ENCODE data around the gene ATF7IP. TPM values are rescaled to one million over a fixed set of nuclear protein-coding genes. Genes with fewer than 3 reads are reported as not detected.

The ATF7IP gene
- total and polyA plus RNA-seq, 10 donors, result 10.2 to 170 (median 111) TPM

DNA sequence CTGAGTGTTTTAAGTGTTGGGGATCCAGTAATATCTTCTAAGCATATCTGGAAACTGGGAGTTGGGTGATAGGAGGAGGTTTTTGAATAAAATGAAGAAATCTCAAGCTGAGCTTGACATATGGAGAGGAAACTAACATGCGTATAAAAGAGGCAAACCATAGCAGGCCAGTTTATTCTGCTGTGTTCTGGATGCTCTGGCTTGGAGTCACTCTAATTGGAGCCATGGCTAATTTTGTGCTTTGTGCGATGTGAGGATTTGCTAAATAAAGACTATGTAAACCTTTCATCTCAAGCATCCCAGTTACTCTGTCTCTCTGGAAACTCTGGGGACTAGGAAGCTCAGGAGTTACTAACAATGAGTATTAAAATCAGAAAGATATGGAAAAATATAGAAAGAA, 66.5 kb downstream of the ATF7IP start:
- Histone ChIP-seq H3K27ac (no peak overlapping the region), H3K36me3 (peaks cover 0 to 93% (median 35%) of the 10 kb centered on the region in 6 donors), H3K4me1 (peaks cover 0 to 92% (median 49%) of the 10 kb centered on the region in 6 donors), H3K4me3 (no peak overlapping the region), H3K9me3 (peaks cover 0 to 13% (median 0%) of the 10 kb centered on the region in 8 donors), H3K27me3 (replicated peaks in 1 of 7) (no peaks in the 10 kb centered on the region)
- WGBS, 5 donors, result 95 to 97% (median 95%) methylated on average over 2 of the region's 2 CpGs
- TF ChIP-seq POLR2A (IDR thresholded peaks at IDR 0.05) (no peak), POLR2AphosphoS5 (IDR thresholded peaks at IDR 0.05) (no peak)
- TF ChIP-seq, protein P1, sequence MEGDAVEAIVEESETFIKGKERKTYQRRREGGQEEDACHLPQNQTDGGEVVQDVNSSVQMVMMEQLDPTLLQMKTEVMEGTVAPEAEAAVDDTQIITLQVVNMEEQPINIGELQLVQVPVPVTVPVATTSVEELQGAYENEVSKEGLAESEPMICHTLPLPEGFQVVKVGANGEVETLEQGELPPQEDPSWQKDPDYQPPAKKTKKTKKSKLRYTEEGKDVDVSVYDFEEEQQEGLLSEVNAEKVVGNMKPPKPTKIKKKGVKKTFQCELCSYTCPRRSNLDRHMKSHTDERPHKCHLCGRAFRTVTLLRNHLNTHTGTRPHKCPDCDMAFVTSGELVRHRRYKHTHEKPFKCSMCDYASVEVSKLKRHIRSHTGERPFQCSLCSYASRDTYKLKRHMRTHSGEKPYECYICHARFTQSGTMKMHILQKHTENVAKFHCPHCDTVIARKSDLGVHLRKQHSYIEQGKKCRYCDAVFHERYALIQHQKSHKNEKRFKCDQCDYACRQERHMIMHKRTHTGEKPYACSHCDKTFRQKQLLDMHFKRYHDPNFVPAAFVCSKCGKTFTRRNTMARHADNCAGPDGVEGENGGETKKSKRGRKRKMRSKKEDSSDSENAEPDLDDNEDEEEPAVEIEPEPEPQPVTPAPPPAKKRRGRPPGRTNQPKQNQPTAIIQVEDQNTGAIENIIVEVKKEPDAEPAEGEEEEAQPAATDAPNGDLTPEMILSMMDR (IDR thresholded peaks at IDR 0.05 in 8 of 11, conservative IDR thresholded peaks at IDR 0.05 in 3 of 11), result no peak
- no peak for DNase-seq
- intact Hi-C loops (cut with DNase I; ENCODE audit: low total_unique reads), result no loop called here

DNA sequence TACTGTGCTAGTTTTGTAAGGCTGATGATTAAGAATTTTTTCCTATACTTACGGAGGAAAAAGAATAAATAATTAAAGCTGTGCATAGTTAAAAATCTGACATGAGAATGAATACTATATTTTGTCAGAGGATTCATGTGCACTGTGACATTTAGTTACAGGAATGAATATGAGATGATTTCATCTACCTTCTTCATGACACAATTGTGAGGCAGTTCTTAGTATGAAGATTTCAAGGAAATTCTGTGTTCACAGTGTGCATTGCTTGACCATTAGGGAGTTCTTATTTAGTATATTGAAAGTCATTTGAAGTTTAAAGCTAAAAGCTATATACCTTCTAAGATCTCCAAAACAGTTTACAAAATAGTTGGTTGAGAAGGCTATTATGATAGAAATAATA, 70.1 kb downstream of the ATF7IP start:
- WGBS, 5 donors, result 91 to 100% (median 96%) methylated on average over 1 of the region's 1 CpG
- Histone ChIP-seq H3K27ac (no peak overlapping the region), H3K36me3 (peaks cover 0 to 93% (median 58%) of the 10 kb centered on the region in 6 donors), H3K4me1 (peaks cover 0 to 72% (median 24%) of the 10 kb centered on the region in 6 donors), H3K4me3 (no peak overlapping the region), H3K9me3 (peaks cover 0 to 5% (median 0%) of the 10 kb centered on the region in 8 donors), H3K27me3 (replicated peaks in 1 of 7) (no peaks in the 10 kb centered on the region)
- DNase-seq, result no peak
- intact Hi-C loops (cut with DNase I; ENCODE audit: low total_unique reads), result no loop called here
- TF ChIP-seq, protein P1 (IDR thresholded peaks at IDR 0.05 in 8 of 11, conservative IDR thresholded peaks at IDR 0.05 in 3 of 11), result no peak
- TF ChIP-seq POLR2AphosphoS5 (IDR thresholded peaks at IDR 0.05) (no peak), POLR2A (IDR thresholded peaks at IDR 0.05) (no peak)

DNA sequence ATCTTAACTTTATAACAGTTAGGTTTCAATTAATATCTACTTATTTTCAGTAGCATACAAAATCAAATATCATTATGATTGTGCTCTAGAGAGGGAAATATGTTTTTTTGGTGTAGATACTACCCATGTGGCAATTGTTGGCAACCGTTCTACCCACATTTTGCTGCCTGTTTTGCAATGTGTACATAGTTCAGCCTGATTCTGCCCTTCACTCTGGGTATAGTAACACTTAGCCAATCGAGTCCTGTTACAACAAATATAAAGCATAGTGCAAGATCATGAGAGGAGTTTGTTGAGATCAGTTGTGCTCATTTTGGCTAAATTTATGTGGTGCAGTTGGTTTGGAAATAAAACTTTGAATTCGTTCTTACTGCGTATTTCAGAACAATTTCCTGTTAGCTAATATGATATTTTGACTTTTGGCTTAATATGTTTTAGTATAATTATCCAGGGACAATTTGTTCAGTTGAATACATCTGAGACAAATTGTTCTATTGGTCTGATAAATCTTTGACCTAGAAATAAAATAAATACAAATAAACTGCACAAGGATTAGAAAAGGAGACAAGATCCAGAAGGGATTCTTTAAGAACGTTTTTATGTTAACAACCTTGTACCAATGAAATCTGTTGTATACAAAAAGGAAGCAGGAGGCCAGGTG, 76.9 kb downstream of the ATF7IP start:
- H3K4me3 ChIP-seq, result no peak overlapping the region
- no peaks in the 10 kb centered on the region for H3K27me3 ChIP-seq (replicated peaks in 1 of 7)
- WGBS, 5 donors, result 59 to 86% (median 77%) methylated on average over 5 of the region's 5 CpGs
- no peak for DNase-seq
- TF ChIP-seq, protein P1 (IDR thresholded peaks at IDR 0.05 in 8 of 11, conservative IDR thresholded peaks at IDR 0.05 in 3 of 11), result no peak
- no peak for TF ChIP-seq POLR2A (IDR thresholded peaks at IDR 0.05)
- TF ChIP-seq POLR2AphosphoS5 (IDR thresholded peaks at IDR 0.05), result no peak
- H3K36me3 ChIP-seq, result peaks cover 0 to 98% (median 62%) of the 10 kb centered on the region in 6 donors
- intact Hi-C loops (cut with DNase I; ENCODE audit: low total_unique reads), result no loop called here
- H3K4me1 ChIP-seq, result peaks cover 7 to 43% (median 22%) of the 10 kb centered on the region in 6 donors
- H3K27ac ChIP-seq, result peak overlapping the region in 5 of 8 donors; percentile 9 to 63 (median 59)
- no peaks in the 10 kb centered on the region for H3K9me3 ChIP-seq

DNA sequence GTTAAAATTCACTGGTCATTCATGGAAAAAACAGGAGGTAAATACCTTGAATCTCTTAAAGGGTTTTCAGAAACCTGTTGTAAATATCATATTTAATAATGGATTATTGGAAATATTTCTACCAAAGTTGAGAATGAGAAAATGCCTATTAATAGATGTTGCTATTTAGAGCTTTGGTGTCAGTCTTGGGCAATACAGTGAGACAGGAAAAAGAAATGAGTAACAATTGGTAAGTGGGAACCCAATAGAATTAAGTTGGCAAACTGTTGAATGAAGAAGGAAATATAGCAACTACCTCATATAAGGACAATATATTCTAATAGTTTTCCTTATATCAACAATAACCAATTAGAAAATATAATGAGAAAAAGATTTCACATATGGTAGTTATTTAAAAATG, 78.0 kb downstream of the ATF7IP start:
- Histone ChIP-seq H3K4me1 (peaks cover 7 to 43% (median 21%) of the 10 kb centered on the region in 6 donors), H3K36me3 (peaks cover 0 to 98% (median 63%) of the 10 kb centered on the region in 6 donors), H3K27ac (peak overlapping the region in 7 of 8 donors; percentile 18 to 63 (median 45)), H3K4me3 (no peak overlapping the region), H3K27me3 (replicated peaks in 1 of 7) (no peaks in the 10 kb centered on the region), H3K9me3 (no peaks in the 10 kb centered on the region)
- TF ChIP-seq POLR2A (IDR thresholded peaks at IDR 0.05) (no peak), POLR2AphosphoS5 (IDR thresholded peaks at IDR 0.05) (no peak)
- TF ChIP-seq, protein P1 (IDR thresholded peaks at IDR 0.05 in 8 of 11, conservative IDR thresholded peaks at IDR 0.05 in 3 of 11), result no peak
- intact Hi-C loops (cut with DNase I; ENCODE audit: low total_unique reads), result no loop called here
- DNase-seq, result no peak
